SU-DHL-6 (cell line): ENCODE data around the gene MAML2.

Experiments used
- EZH2phosphoT487 ChIP-seq: fragments of 200-600 bp; sonication (generic), shearing (Covaris generic); conservative IDR thresholded peaks from 2 replicates; pipeline ENCODE4 v1.6.1; 2018; ENCODE audit warnings: mild to moderate bottlenecking, antibody characterized with exemption, low read length, moderate library complexity, mixed read lengths
- TF ChIP-seq, protein P1 (sequence below): fragments of 200-600 bp; sonication (generic); IDR thresholded peaks from one replicate; pipeline ENCODE4 v1.5.1; 2017; ENCODE audit warnings: antibody characterized with exemption, mild to moderate bottlenecking, low read length, moderate library complexity; ENCODE audit not compliant: insufficient read depth, poor library complexity, severe bottlenecking

DNA sequence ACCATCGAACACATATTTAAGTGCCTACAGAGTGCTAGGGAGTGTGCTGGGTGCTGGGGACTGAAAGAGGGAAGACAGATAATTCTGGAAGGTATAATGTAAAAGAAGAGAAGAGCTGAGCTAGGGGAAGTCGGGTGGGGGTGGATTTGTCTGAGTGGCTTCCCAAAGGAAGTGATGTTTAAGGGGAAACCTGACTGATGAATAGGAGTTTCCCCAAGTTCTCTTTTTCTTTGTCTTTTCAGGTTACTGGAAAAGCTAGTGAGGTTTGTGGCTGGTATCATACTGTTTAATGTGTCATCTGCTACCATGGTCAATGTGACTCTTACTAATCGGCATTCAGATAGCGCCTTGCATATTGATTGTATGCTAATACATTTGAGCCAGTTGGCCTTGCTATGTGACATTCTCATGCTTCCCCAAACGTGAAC is 267.4 kb downstream of the MAML2 start:
- TF ChIP-seq, protein P1, sequence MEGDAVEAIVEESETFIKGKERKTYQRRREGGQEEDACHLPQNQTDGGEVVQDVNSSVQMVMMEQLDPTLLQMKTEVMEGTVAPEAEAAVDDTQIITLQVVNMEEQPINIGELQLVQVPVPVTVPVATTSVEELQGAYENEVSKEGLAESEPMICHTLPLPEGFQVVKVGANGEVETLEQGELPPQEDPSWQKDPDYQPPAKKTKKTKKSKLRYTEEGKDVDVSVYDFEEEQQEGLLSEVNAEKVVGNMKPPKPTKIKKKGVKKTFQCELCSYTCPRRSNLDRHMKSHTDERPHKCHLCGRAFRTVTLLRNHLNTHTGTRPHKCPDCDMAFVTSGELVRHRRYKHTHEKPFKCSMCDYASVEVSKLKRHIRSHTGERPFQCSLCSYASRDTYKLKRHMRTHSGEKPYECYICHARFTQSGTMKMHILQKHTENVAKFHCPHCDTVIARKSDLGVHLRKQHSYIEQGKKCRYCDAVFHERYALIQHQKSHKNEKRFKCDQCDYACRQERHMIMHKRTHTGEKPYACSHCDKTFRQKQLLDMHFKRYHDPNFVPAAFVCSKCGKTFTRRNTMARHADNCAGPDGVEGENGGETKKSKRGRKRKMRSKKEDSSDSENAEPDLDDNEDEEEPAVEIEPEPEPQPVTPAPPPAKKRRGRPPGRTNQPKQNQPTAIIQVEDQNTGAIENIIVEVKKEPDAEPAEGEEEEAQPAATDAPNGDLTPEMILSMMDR = no peak
- no peak for TF ChIP-seq EZH2phosphoT487
